ENCODE measurements around the gene RNF5. TPM values are rescaled to one million over a fixed set of nuclear protein-coding genes. Genes with fewer than 3 reads are reported as not detected.

Gene RNF5
- total RNA-seq, 1 experiment from 2014 or later: 45.9 TPM

GRCh38 chr6:32149092-32149755 lies 29.0 kb upstream of the RNF5 start:
- no peak for TF ChIP-seq ZBTB33 (IDR thresholded peaks at IDR 0.05; ENCODE audit: extremely low read depth, insufficient replicate concordance, low read length)
- TF ChIP-seq YY1 (IDR thresholded peaks at IDR 0.05; ENCODE audit: extremely low read depth, insufficient replicate concordance, low read depth, low read length): no peak
- Histone ChIP-seq H3K9me2 (ENCODE audit: insufficient read depth) (no peaks in the 10 kb centered on the region), H4K20me1 (ENCODE audit: insufficient read depth) (no peaks in the 10 kb centered on the region), H3K4me1 (ENCODE audit: control insufficient read depth in 1 of 2, insufficient read depth in 2 of 2, low read length in 2 of 2) (peaks cover 7 to 15% of the 10 kb centered on the region in 2 experiments; a peak in 3 of 4 replicates), H3K27me3 (ENCODE audit: insufficient read depth, low read length) (no peaks in the 10 kb centered on the region), H3K79me2 (ENCODE audit: insufficient read depth, low read length) (peaks cover 1% of the 10 kb centered on the region; the same call in 1 of the 2 replicates), H3K9ac (ENCODE audit: low read length) (no peak overlapping the region), H3K4me2 (ENCODE audit: low read length) (no peak overlapping the region), H3K4me3 (replicated peaks in 1 of 2; ENCODE audit: low read depth in 1 of 2, low read length in 2 of 2) (no peak overlapping the region), H3K9me3 (ENCODE audit: control insufficient read depth in 1 of 2, insufficient read depth in 1 of 2, low read depth in 1 of 2, low read length in 2 of 2) (no peaks in the 10 kb centered on the region), H3K27ac (ENCODE audit: low read depth, low read length) (no peak overlapping the region), H3K36me3 (ENCODE audit: control insufficient read depth in 1 of 2, insufficient read depth in 2 of 2, low read length in 2 of 2) (no peaks in the 10 kb centered on the region), H2AFZ (ENCODE audit: low read depth, low read length, poor library complexity, severe bottlenecking) (no peak overlapping the region)
- ChIA-PET CTCF (no interaction called here), RAD21 (ENCODE audit: low non-redundant PET in 1 of 2, low total read pairs in 2 of 2, uncharacterized antibody in 2 of 2, unreplicated experiment in 2 of 2) (no interaction called here), POLR2A (no interaction called here)
- intact Hi-C loops (cut with micrococcal nuclease): no loop called here
- DNase-seq (ENCODE audit: low read depth, low spot score) (no peak), ATAC-seq (no peak)
- BruUV-seq (replicated peaks): no TSS peak

GRCh38 chr6:32149932-32150870 lies 28.0 kb upstream of the RNF5 start:
- no peak for DNase-seq (ENCODE audit: low read depth, low spot score)
- no peak for ATAC-seq
- Histone ChIP-seq H3K9ac (ENCODE audit: low read length) (no peak overlapping the region), H3K9me3 (ENCODE audit: control insufficient read depth in 1 of 2, insufficient read depth in 1 of 2, low read depth in 1 of 2, low read length in 2 of 2) (no peaks in the 10 kb centered on the region), H3K36me3 (ENCODE audit: control insufficient read depth in 1 of 2, insufficient read depth in 2 of 2, low read length in 2 of 2) (no peaks in the 10 kb centered on the region), H3K27me3 (ENCODE audit: insufficient read depth, low read length) (no peaks in the 10 kb centered on the region), H3K27ac (ENCODE audit: low read depth, low read length) (no peak overlapping the region), H3K4me1 (ENCODE audit: control insufficient read depth in 1 of 2, insufficient read depth in 2 of 2, low read length in 2 of 2) (peaks cover 12 to 22% of the 10 kb centered on the region in 2 experiments), H2AFZ (ENCODE audit: low read depth, low read length, poor library complexity, severe bottlenecking) (no peak overlapping the region), H3K79me2 (ENCODE audit: insufficient read depth, low read length) (peaks cover 11% of the 10 kb centered on the region), H3K9me2 (ENCODE audit: insufficient read depth) (no peaks in the 10 kb centered on the region), H3K4me3 (replicated peaks in 1 of 2; ENCODE audit: low read depth in 1 of 2, low read length in 2 of 2) (no peak overlapping the region), H4K20me1 (ENCODE audit: insufficient read depth) (no peaks in the 10 kb centered on the region), H3K4me2 (ENCODE audit: low read length) (no peak overlapping the region)
- no TSS peak for BruUV-seq (replicated peaks)
- CTCF ChIA-PET: no interaction called here
- POLR2A ChIA-PET: interaction anchor here (0.7 kb wide), 1 partner anchor 21 kb away, joined by 3 read pairs; no protein-coding TSS in a partner anchor
- intact Hi-C loops (cut with micrococcal nuclease): no loop called here
- TF ChIP-seq REST (IDR thresholded peaks at IDR 0.05; ENCODE audit: low read depth): no peak
- RAD21 ChIA-PET (ENCODE audit: low non-redundant PET in 1 of 2, low total read pairs in 2 of 2, uncharacterized antibody in 2 of 2, unreplicated experiment in 2 of 2): no interaction called here
